H9 (cell line): Measurements from ENCODE around the gene SIAH2. TPM values are rescaled to one million over a fixed set of nuclear protein-coding genes. Genes with fewer than 3 reads are reported as not detected.

Experiments used
- DNase-seq: peaks from one replicate; pipeline ENCODE4 v3.0.0-alpha.2; 2017
- H2AFZ ChIP-seq: one replicate; pipeline ENCODE4 v1.6.1; 2013; ENCODE audit warnings: mild to moderate bottlenecking, low read length, control low read depth, moderate library complexity
- H2AK5ac ChIP-seq: 2 replicates; pipeline ENCODE4 v1.6.1; 2013; ENCODE audit warnings: low read length, control low read depth, mixed read lengths; ENCODE audit not compliant: insufficient read length
- H2BK120ac ChIP-seq: one replicate; pipeline ENCODE4 v1.6.1; 2013; ENCODE audit warnings: low read depth, mild to moderate bottlenecking, low read length, control low read depth, inconsistent platforms; ENCODE audit not compliant: poor library complexity, severe bottlenecking
- H2BK12ac ChIP-seq: 2 replicates; pipeline ENCODE4 v1.6.1; 2013; ENCODE audit warnings: low read length, control low read depth, mixed read lengths, low read depth; ENCODE audit not compliant: insufficient read length
- H2BK15ac ChIP-seq: 2 replicates; pipeline ENCODE4 v1.6.1; 2013; ENCODE audit warnings: low read depth, low read length, control low read depth
- H2BK20ac ChIP-seq: one replicate; pipeline ENCODE4 v1.6.1; 2013; ENCODE audit warnings: low read depth, mild to moderate bottlenecking, low read length, control low read depth, inconsistent platforms; ENCODE audit not compliant: poor library complexity, severe bottlenecking
- H2BK5ac ChIP-seq: 2 replicates; pipeline ENCODE4 v1.6.1; 2013; ENCODE audit warnings: low read length, control low read depth, mixed read lengths; ENCODE audit not compliant: insufficient read length
- H3K14ac ChIP-seq: 2 replicates; pipeline ENCODE4 v1.6.1; 2013; ENCODE audit warnings: low read length, control low read depth; ENCODE audit not compliant: insufficient read depth
- H3K18ac ChIP-seq: 2 replicates; pipeline ENCODE4 v1.6.1; 2013; ENCODE audit warnings: low read depth, mild to moderate bottlenecking, mixed read lengths, low read length, control low read depth; ENCODE audit not compliant: insufficient read length
- H3K23ac ChIP-seq: 2 replicates; pipeline ENCODE4 v1.6.1; 2013; ENCODE audit warnings: low read length, control low read depth, mixed read lengths, low read depth; ENCODE audit not compliant: insufficient read length
- H3K23me2 ChIP-seq: 2 replicates; pipeline ENCODE4 v1.6.1; 2013; ENCODE audit warnings: low read depth, mild to moderate bottlenecking, mixed read lengths, low read length, control low read depth; ENCODE audit not compliant: insufficient read length, poor library complexity, severe bottlenecking
- H3K27ac ChIP-seq: 2 replicates; pipeline ENCODE4 v1.5.1; 2013; ENCODE audit warnings: low read length, control low read depth, mixed read lengths, low read depth; ENCODE audit not compliant: insufficient read length
- H3K27me3 ChIP-seq: 2 replicates; pipeline ENCODE4 v1.6.1; 2013; ENCODE audit warnings: low read length, control low read depth, inconsistent platforms; ENCODE audit not compliant: insufficient read depth
- H3K4ac ChIP-seq: 2 replicates; pipeline ENCODE4 v1.6.1; 2013; ENCODE audit warnings: low read depth, mild to moderate bottlenecking, control low read depth, inconsistent platforms, low read length, moderate library complexity
- H3K4me1 ChIP-seq: 2 replicates; pipeline ENCODE4 v1.6.1; 2013; ENCODE audit warnings: low read length, control low read depth, inconsistent platforms; ENCODE audit not compliant: insufficient read depth
- H3K4me2 ChIP-seq: 2 replicates; pipeline ENCODE4 v1.6.1; 2013; ENCODE audit warnings: low read length, control low read depth, mixed read lengths; ENCODE audit not compliant: insufficient read length, insufficient read depth
- H3K56ac ChIP-seq: 2 replicates; pipeline ENCODE4 v1.6.1; 2013; ENCODE audit warnings: low read depth, mild to moderate bottlenecking, mixed read lengths, low read length, control low read depth; ENCODE audit not compliant: insufficient read length
- H3K79me1 ChIP-seq: 2 replicates; pipeline ENCODE4 v1.6.1; 2013; ENCODE audit warnings: low read depth, mild to moderate bottlenecking, moderate library complexity, low read length, control low read depth, inconsistent platforms; ENCODE audit not compliant: insufficient read depth, poor library complexity, severe bottlenecking
- H3K79me2 ChIP-seq: 2 replicates; pipeline ENCODE4 v1.6.1; 2013; ENCODE audit warnings: low read length, control low read depth, inconsistent platforms; ENCODE audit not compliant: insufficient read depth
- H3K9ac ChIP-seq: 2 replicates; pipeline ENCODE4 v1.6.1; 2013; ENCODE audit warnings: low read length, control low read depth, mixed read lengths; ENCODE audit not compliant: insufficient read length; ENCODE audit errors: extremely low read depth
- H3K9me3 ChIP-seq: one replicate; pipeline ENCODE4 v1.6.1; 2013; ENCODE audit warnings: low read depth, low read length, inconsistent platforms; ENCODE audit not compliant: control insufficient read depth
- H3T11ph ChIP-seq: one replicate; pipeline ENCODE4 v1.6.1; 2013; ENCODE audit warnings: mild to moderate bottlenecking, low read length, control low read depth, inconsistent platforms
- H4K20me1 ChIP-seq: one replicate; pipeline ENCODE4 v1.6.1; 2013; ENCODE audit not compliant: control insufficient read depth, insufficient read length, insufficient read depth
- H4K5ac ChIP-seq: 2 replicates; pipeline ENCODE4 v1.6.1; 2013; ENCODE audit warnings: low read depth, mild to moderate bottlenecking, mixed read lengths, low read length, control low read depth; ENCODE audit not compliant: insufficient read length
- H4K8ac ChIP-seq: replicated peaks from 2 replicates; pipeline ENCODE4 v1.6.1; 2013; ENCODE audit warnings: low read length, control low read depth, mixed read lengths, low read depth; ENCODE audit not compliant: insufficient read length
- H4K91ac ChIP-seq: 2 replicates; pipeline ENCODE4 v1.6.1; 2013; ENCODE audit warnings: low read depth, mild to moderate bottlenecking, moderate library complexity, mixed read lengths, low read length, control low read depth; ENCODE audit not compliant: insufficient read length
- H3K27ac Mint-ChIP-seq, 3 experiments: 2 replicates in 2 of 3; 3 replicates in 1 of 3; pipeline ENCODE4 v1.8.0; 2020 to 2021; ENCODE audit warnings: mixed read lengths in 3 of 3, mild to moderate bottlenecking in 1 of 3, moderate library complexity in 1 of 3
- H3K27me3 Mint-ChIP-seq: 2 replicates; pipeline ENCODE4 v1.8.0; 2021; ENCODE audit warnings: low read depth, mild to moderate bottlenecking, moderate library complexity, mixed read lengths
- H3K36me3 Mint-ChIP-seq, 3 experiments: 2 replicates in 2 of 3; 3 replicates in 1 of 3; pipeline ENCODE4 v1.8.0; 2020 to 2021; ENCODE audit warnings: low read depth in 3 of 3, mixed read lengths in 3 of 3; ENCODE audit not compliant: insufficient read depth in 1 of 3
- H3K4me1 Mint-ChIP-seq, 2 experiments: 2 replicates each; pipeline ENCODE4 v1.8.0; 2020; ENCODE audit warnings: mixed read lengths in 2 of 2
- H3K4me3 Mint-ChIP-seq, 2 experiments: 2 replicates in 1 of 2; 3 replicates in 1 of 2; pipeline ENCODE4 v1.8.0; 2020 to 2021; ENCODE audit warnings: mild to moderate bottlenecking in 2 of 2, mixed read lengths in 2 of 2, moderate library complexity in 1 of 2
- H3K9me3 Mint-ChIP-seq, 2 experiments: 2 replicates in 1 of 2; 3 replicates in 1 of 2; pipeline ENCODE4 v1.8.0; 2020; ENCODE audit warnings: mild to moderate bottlenecking in 2 of 2, mixed read lengths in 2 of 2, moderate library complexity in 1 of 2
- WGBS: extraction: QIAGEN DNeasy Blood & Tissue Kit; methylation state at CpG from one replicate; pipeline ENCODE4 v1.1.7; 2013; ENCODE audit warnings: missing lambda C conversion rate, low lambda C conversion rate, mixed read lengths; ENCODE audit not compliant: insufficient read length; ENCODE audit errors: extremely low coverage; 5-methylcytosine and 5-hydroxymethylcytosine counted together
- total RNA-seq: library from RNA; stranded (reverse); gene quantifications from 2 replicates; pipeline ENCODE4 v1.2.1, GENCODE V29; 2021
- TF ChIP-seq, protein P1 (sequence below): fragments of 200-600 bp; sonication (generic); conservative IDR thresholded peaks from 3 replicates; pipeline ENCODE4 v1.8.0; 2021; ENCODE audit warnings: antibody characterized with exemption, mild to moderate bottlenecking

Gene SIAH2
- total RNA-seq, 1 experiment from 2014 or later = 17.4 TPM

DNA sequence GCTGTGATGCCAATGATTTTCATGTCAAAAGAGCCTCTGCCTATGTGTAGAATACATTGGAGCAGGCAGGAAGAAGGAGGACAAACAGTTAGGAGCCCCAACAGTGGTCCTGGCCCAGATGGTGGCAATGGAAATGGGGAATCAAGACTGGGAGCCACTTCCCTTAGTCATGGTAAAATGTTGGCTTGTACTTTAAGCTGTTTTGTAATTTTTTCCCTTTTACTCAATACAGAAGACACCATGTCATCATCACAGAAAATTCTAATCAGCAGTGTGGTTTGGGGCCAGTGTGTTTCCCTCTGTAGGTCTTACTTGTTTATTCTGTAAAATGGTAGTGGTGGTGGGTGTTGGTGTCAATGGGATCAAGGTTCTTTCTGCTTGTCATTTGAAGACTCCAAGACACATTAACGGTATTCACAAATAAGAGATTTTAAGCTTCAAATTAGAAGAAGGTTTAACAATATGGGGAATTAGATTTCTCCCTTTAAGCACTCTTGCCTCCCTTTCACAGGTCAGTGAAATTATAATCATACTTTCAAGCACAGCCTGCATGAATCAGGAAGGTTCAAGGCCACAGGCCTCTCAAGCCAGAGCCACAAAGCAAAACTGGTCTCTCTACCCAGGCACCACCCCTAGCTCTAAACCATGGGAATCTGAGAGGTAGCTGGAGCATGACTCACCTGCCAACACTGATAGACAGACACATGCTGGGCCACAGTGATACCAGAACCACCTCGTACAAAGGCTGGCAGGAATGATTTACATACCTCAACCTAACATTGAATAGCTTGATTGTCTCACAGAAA is 24.9 kb downstream of the SIAH2 start:
- H3K27ac ChIP-seq = no peak overlapping the region

More for the DNA sequence above, 24.9 kb downstream of the SIAH2 start:
- peaks cover 39 to 56% of the 10 kb centered on the region in 2 experiments for H3K4me1 Mint-ChIP-seq
- H2AFZ ChIP-seq = no peak overlapping the region
- WGBS = no CpG with 5 or more reads among the region's 2 CpGs
- H3K36me3 Mint-ChIP-seq = peaks cover 0 to 4% (median 4%) of the 10 kb centered on the region in 3 experiments; a peak in 2 of 7 replicates
- no peak overlapping the region for H4K5ac ChIP-seq
- H2BK20ac ChIP-seq = no peak overlapping the region
- H3K56ac ChIP-seq = no peak overlapping the region
- no peaks in the 10 kb centered on the region for H3K23me2 ChIP-seq
- H3K4me1 ChIP-seq = 0 out of 2 replicates have a peak, but pooled peaks cover 4% of the 10 kb centered on the region
- no peaks in the 10 kb centered on the region for H3K27me3 Mint-ChIP-seq
- no peak overlapping the region for H3K14ac ChIP-seq
- H3K9ac ChIP-seq = no peak overlapping the region
- no peaks in the 10 kb centered on the region for H3K79me1 ChIP-seq
- H3T11ph ChIP-seq = no peak overlapping the region
- H4K8ac ChIP-seq = no peak overlapping the region
- H3K4me2 ChIP-seq = no peak overlapping the region
- H2BK5ac ChIP-seq = no peak overlapping the region
- no peak overlapping the region for H2BK15ac ChIP-seq
- no peaks in the 10 kb centered on the region for H3K79me2 ChIP-seq
- no peaks in the 10 kb centered on the region for H3K9me3 ChIP-seq
- peak overlapping the region in 1 of 3 experiments; percentile 12; a peak in 2 of 7 replicates for H3K27ac Mint-ChIP-seq
- H4K91ac ChIP-seq = no peak overlapping the region
- no peak overlapping the region for H2AK5ac ChIP-seq
- H2BK12ac ChIP-seq = no peak overlapping the region
- TF ChIP-seq, protein P1, sequence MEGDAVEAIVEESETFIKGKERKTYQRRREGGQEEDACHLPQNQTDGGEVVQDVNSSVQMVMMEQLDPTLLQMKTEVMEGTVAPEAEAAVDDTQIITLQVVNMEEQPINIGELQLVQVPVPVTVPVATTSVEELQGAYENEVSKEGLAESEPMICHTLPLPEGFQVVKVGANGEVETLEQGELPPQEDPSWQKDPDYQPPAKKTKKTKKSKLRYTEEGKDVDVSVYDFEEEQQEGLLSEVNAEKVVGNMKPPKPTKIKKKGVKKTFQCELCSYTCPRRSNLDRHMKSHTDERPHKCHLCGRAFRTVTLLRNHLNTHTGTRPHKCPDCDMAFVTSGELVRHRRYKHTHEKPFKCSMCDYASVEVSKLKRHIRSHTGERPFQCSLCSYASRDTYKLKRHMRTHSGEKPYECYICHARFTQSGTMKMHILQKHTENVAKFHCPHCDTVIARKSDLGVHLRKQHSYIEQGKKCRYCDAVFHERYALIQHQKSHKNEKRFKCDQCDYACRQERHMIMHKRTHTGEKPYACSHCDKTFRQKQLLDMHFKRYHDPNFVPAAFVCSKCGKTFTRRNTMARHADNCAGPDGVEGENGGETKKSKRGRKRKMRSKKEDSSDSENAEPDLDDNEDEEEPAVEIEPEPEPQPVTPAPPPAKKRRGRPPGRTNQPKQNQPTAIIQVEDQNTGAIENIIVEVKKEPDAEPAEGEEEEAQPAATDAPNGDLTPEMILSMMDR = no peak
- H3K23ac ChIP-seq = no peak overlapping the region
- H3K4ac ChIP-seq = no peak overlapping the region
- peak; percentile 57 for DNase-seq
- H3K27me3 ChIP-seq = no peaks in the 10 kb centered on the region
- no peaks in the 10 kb centered on the region for H4K20me1 ChIP-seq
- no peak overlapping the region for H2BK120ac ChIP-seq
- no peak overlapping the region for H3K4me3 Mint-ChIP-seq
- no peaks in the 10 kb centered on the region for H3K9me3 Mint-ChIP-seq
- H3K18ac ChIP-seq = no peak overlapping the region
